T-helper 17 cell (primary cell): Measurements from ENCODE around the gene CD36. TPM values are rescaled to one million over a fixed set of nuclear protein-coding genes. Genes with fewer than 3 reads are reported as not detected.

Source experiments
- ATAC-seq: fragments of 150-1000 bp; cut with Tn5 transposase; 2 replicates; pipeline ENCODE4 v1.10.0; 2021; ENCODE audit warnings: mild to moderate bottlenecking, moderate library complexity
- DNase-seq, 3 donors: peaks; one replicate each; pipeline versions ENCODE4 v3.0.0 to v3.0.0-alpha.2; 2020 to 2021
- H3K9me3 ChIP-seq: one replicate; pipeline ENCODE4 v1.7.0; 2013; ENCODE audit warnings: low read length, mild to moderate bottlenecking; ENCODE audit not compliant: control insufficient read depth, poor library complexity, severe bottlenecking
- H3K27ac Mint-ChIP-seq: one replicate; pipeline ENCODE4 v1.8.0; 2022; ENCODE audit warnings: mild to moderate bottlenecking, moderate library complexity, mixed read lengths
- H3K27me3 Mint-ChIP-seq: one replicate; pipeline ENCODE4 v1.8.0; 2022; ENCODE audit warnings: mixed read lengths
- H3K36me3 Mint-ChIP-seq: one replicate; pipeline ENCODE4 v1.8.0; 2022; ENCODE audit warnings: low read depth, mixed read lengths
- H3K4me1 Mint-ChIP-seq: one replicate; pipeline ENCODE4 v1.8.0; 2022; ENCODE audit warnings: mild to moderate bottlenecking, mixed read lengths
- H3K4me3 Mint-ChIP-seq: one replicate; pipeline ENCODE4 v1.8.0; 2022; ENCODE audit warnings: mild to moderate bottlenecking, moderate library complexity, mixed read lengths
- total RNA-seq, 4 donors: library from RNA in 2 of 4; stranded (reverse) in 2 of 4; gene quantifications; one replicate each; pipeline ENCODE4 v1.2.3 and lab custom pipeline; 2022 to 2026

Gene CD36
- total RNA-seq, 2 donors from 2014 or later, result 6.8 to 8.7 TPM

DNA sequence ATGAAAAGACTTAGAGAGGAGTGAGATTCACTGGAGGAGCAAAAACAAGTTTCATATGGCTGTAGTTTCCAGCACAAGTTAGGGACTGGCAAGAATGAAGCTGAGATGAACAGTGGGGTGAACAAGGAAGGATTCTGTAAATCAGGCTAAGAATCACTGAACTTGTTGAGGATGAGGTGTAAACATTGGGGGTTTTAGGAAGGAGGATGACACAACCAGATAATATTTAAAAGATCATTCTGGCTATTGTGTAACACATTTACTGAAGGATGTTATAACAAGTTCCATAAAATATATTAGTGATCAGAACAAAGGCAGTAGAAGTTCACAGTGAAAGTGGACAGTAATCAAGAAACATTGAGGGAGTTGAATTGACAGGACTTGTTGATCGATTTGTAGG, 68.9 kb downstream of the CD36 start:
- no peaks in the 10 kb centered on the region for H3K9me3 ChIP-seq
- H3K27me3 Mint-ChIP-seq, result no peaks in the 10 kb centered on the region
- H3K27ac Mint-ChIP-seq, result no peak overlapping the region
- no peaks in the 10 kb centered on the region for H3K4me1 Mint-ChIP-seq
- DNase-seq (no peak), ATAC-seq (no peak)
- no peaks in the 10 kb centered on the region for H3K36me3 Mint-ChIP-seq
- H3K4me3 Mint-ChIP-seq, result no peak overlapping the region

DNA sequence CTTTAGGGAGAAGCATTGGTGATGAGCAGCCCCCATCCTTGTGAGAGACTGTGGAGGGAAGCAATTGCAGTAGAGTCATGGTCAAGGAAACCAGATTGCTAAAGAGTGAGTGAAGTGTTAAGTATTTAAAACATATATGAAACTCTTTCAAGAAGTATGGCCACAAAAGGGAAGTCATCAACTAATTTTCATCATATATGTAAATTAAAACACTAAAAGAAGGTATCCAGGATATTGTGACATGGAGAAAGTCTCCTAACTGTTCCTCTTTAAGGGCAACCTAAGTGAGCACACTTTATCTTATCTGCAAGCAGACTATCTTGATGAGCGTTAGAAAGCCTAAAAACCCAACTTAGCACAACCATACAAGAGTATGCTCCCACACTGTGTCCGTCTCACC, 69.7 kb downstream of the CD36 start:
- no peak for ATAC-seq
- Mint-ChIP-seq H3K4me1 (no peaks in the 10 kb centered on the region), H3K4me3 (no peak overlapping the region), H3K27ac (no peak overlapping the region), H3K27me3 (no peaks in the 10 kb centered on the region), H3K36me3 (no peaks in the 10 kb centered on the region)
- no peaks in the 10 kb centered on the region for H3K9me3 ChIP-seq
- no peak for DNase-seq

DNA sequence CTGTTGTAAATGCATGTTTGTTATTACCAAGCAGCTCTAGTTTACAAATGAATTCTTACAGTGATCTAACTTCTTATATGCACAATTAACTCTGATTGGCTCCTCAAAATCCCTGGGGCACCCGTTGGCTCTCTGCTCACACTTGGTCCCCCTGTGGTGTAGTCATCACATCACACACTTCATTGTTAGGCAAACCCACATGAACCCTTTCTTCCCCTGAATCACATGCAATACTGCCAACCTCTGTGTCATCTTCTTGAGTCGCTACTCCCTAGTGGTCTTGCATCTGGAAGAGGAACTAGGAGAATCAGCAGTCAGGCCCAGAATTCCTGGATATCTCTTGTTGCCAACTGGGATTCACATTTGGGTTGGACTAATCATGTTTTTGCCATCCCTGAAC, 73.1 kb downstream of the CD36 start:
- Mint-ChIP-seq H3K4me1 (no peaks in the 10 kb centered on the region), H3K27ac (no peak overlapping the region), H3K4me3 (no peak overlapping the region), H3K27me3 (no peaks in the 10 kb centered on the region), H3K36me3 (no peaks in the 10 kb centered on the region)
- no peak for ATAC-seq
- no peaks in the 10 kb centered on the region for H3K9me3 ChIP-seq
- DNase-seq, result no peak

DNA sequence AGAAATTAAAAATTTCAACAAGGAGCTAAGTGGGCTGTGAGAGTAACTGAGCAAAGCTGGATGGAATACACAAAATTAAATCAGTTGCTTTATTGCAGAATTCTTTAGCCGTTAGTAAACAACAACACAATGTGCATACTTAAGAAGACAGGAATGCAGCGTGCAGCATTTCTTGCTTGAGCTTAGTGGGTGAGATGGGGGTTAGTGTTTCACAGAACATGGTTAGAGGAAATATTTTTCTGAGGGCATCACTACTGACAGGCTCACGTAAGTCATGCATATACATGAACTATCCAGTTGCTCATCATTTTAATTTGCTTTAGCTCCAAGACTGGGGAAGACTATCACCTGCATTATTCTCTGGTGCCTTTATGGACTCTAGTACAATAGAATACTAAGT, 80.8 kb downstream of the CD36 start:
- no peaks in the 10 kb centered on the region for H3K27me3 Mint-ChIP-seq
- no peak overlapping the region for H3K27ac Mint-ChIP-seq

DNA sequence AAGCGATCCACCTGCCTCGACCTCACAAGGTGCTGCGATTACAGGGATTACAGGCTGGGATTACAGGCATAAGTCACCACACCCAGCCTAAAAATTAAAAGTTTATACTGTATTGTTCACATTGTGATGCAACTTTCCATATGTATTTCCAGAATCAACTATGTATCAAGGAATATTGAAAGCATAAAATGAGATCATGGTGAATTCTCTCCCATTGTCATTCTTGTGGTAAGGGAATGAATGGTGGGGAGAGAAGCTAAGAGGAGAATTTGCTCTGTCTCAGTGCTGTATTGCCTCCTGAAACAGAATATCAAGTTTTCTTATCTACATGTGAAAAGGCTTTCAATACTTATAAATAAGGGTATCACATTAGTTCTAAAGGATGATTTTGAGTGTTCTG, 81.7 kb downstream of the CD36 start:
- Mint-ChIP-seq H3K4me1 (no peaks in the 10 kb centered on the region), H3K27ac (no peak overlapping the region), H3K4me3 (no peak overlapping the region), H3K36me3 (no peaks in the 10 kb centered on the region), H3K27me3 (no peaks in the 10 kb centered on the region)
- ATAC-seq, result no peak
- no peak for DNase-seq
- H3K9me3 ChIP-seq, result no peaks in the 10 kb centered on the region

More for the DNA sequence above, 80.8 kb downstream of the CD36 start:
- H3K9me3 ChIP-seq, result no peaks in the 10 kb centered on the region
- Mint-ChIP-seq H3K36me3 (no peaks in the 10 kb centered on the region), H3K4me3 (no peak overlapping the region), H3K4me1 (no peaks in the 10 kb centered on the region)
- DNase-seq, result no peak
- ATAC-seq, result no peak

DNA sequence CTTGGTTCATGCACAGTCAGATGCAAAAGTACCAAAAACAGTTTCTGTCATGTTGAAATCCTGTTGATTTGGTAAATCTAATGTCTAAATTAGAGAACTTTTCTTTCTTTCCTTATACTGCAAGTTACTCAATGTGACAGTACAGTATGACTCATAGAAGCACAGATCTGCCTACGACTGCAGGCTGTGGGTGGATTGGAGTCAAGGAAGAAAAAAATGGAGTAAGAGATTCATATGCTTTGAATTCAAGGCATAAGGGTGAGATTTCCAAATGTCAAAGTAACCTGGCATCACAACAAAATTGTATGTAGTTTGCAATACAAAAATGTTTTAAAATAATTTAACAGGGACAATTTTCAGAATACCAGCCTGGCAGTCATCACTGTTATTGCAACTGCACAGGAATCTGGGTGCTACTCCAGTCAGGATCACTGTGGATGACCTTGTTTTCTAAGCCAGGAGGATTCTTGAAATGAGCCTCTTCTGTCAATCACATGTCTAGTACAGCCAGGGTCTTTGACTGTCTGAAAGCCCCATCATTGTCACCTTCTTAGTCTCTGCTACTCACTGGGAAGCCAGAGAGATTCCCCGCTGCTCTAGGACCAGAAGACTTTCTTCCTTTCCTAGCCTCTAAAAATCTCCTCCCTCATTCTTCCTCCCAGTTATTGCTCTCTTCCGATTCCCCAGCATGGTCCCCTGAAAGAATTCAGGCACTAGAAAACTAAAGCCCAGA, 83.6 kb downstream of the CD36 start:
- no peak for ATAC-seq

DNA sequence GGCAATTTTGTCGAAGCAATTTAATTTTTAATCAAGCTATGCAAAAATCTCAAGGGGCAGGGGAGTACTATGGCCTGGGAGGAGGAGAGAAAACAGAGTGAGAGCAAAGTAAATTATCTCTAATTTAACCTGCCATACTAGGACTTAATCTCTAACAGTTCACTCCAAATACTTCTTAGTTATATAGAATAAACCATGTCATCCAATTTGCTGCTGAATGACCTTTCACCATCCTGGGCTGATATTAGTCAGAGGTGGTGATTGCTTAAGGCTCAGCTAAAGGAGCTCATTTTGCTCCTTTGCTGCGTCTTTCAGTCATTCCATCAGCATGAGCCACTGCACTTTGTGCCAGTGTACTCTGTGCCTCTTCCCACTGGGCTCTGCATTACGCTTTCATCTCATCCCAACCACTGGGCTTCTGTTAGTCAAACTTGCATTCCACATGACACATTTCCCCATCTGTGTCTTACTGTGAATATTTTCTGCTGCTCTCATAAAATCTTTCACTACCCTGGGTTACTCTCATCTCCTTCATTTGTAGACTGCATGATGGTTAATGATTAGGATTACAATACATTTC, 84.3 kb downstream of the CD36 start:
- no peaks in the 10 kb centered on the region for H3K27me3 Mint-ChIP-seq
- H3K4me1 Mint-ChIP-seq, result no peaks in the 10 kb centered on the region
- no peak overlapping the region for H3K4me3 Mint-ChIP-seq
- no peaks in the 10 kb centered on the region for H3K9me3 ChIP-seq
- no peak overlapping the region for H3K27ac Mint-ChIP-seq
- no peak for ATAC-seq
- H3K36me3 Mint-ChIP-seq, result no peaks in the 10 kb centered on the region
- no peak for DNase-seq

More for the DNA sequence above, 83.6 kb downstream of the CD36 start:
- H3K27me3 Mint-ChIP-seq, result no peaks in the 10 kb centered on the region
- no peaks in the 10 kb centered on the region for H3K9me3 ChIP-seq
- no peaks in the 10 kb centered on the region for H3K4me1 Mint-ChIP-seq
- DNase-seq, result no peak
- no peaks in the 10 kb centered on the region for H3K36me3 Mint-ChIP-seq
- H3K4me3 Mint-ChIP-seq, result no peak overlapping the region
- H3K27ac Mint-ChIP-seq, result no peak overlapping the region

DNA sequence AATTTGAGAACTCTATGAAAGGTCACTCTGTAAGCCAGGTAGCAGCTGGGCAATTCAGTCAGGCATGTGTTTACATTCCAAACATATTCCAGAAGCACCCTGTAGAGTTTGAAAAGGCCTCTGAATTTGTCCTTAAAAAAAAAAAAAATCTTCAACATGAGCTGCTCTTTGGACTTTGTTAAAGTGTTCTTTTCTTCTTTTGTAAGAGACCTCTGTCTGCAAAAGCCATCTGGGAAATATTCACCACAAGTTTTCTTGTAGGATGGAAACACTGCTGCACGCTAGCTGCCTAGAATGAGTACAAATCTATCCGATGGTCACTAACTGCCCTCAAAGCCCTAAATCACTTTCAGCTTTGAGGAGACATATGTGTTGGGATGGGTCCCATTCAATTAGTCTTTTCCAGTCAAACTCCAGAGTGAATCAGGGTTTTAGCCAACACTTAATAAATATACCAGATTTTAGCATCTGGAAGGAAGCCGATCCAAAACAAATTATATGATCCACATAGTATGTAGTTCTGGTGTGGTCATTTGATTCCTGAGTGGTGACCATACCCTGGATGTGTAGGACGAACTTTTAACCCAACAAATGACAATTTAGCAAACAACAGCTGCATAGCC, 85.9 kb downstream of the CD36 start:
- no peaks in the 10 kb centered on the region for H3K36me3 Mint-ChIP-seq
- no peak for ATAC-seq
- no peak overlapping the region for H3K4me3 Mint-ChIP-seq

DNA sequence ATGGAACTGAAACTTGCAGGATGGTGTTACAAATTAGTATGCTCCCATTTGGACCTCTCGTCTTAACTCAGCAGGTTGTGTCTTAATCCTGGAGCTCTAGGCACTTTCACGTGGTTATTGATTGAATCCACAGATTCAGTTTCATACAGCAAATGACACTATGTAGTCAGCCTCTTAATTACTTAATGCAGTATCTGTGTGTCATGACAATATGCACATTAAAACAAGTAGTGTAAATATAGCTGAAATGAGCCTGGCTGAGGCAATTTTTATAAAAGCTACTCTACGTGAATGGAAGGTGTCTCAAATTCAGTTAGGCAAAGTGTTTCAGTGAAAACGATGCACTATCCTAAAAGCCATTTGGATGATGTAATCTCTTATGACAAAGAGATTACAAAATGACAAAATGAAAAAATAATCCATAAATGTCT, 86.8 kb downstream of the CD36 start:
- DNase-seq (no peak), ATAC-seq (no peak)
- H3K4me3 Mint-ChIP-seq, result no peak overlapping the region
- no peak overlapping the region for H3K27ac Mint-ChIP-seq
- no peaks in the 10 kb centered on the region for H3K4me1 Mint-ChIP-seq
- H3K9me3 ChIP-seq, result no peaks in the 10 kb centered on the region
- H3K27me3 Mint-ChIP-seq, result no peaks in the 10 kb centered on the region
- H3K36me3 Mint-ChIP-seq, result no peaks in the 10 kb centered on the region

More for the DNA sequence above, 85.9 kb downstream of the CD36 start:
- no peak for DNase-seq
- Mint-ChIP-seq H3K4me1 (no peaks in the 10 kb centered on the region), H3K27ac (no peak overlapping the region), H3K27me3 (no peaks in the 10 kb centered on the region)
- no peaks in the 10 kb centered on the region for H3K9me3 ChIP-seq

Other genes starting within 250 kb of the CD36 start
- gene GNAT3, start 126.6 kb upstream of the CD36 start, total RNA-seq, result not detected